ENCODE data around the gene UBC. TPM values are rescaled to one million over a fixed set of nuclear protein-coding genes. Genes with fewer than 3 reads are reported as not detected.

The UBC gene
- total and polyA plus RNA-seq, 9 of the 15 experiments (the other 6 are each of a cell fraction or from before 2014, with no cell fraction given) = 533 to 1,153 (median 813) TPM

DNA sequence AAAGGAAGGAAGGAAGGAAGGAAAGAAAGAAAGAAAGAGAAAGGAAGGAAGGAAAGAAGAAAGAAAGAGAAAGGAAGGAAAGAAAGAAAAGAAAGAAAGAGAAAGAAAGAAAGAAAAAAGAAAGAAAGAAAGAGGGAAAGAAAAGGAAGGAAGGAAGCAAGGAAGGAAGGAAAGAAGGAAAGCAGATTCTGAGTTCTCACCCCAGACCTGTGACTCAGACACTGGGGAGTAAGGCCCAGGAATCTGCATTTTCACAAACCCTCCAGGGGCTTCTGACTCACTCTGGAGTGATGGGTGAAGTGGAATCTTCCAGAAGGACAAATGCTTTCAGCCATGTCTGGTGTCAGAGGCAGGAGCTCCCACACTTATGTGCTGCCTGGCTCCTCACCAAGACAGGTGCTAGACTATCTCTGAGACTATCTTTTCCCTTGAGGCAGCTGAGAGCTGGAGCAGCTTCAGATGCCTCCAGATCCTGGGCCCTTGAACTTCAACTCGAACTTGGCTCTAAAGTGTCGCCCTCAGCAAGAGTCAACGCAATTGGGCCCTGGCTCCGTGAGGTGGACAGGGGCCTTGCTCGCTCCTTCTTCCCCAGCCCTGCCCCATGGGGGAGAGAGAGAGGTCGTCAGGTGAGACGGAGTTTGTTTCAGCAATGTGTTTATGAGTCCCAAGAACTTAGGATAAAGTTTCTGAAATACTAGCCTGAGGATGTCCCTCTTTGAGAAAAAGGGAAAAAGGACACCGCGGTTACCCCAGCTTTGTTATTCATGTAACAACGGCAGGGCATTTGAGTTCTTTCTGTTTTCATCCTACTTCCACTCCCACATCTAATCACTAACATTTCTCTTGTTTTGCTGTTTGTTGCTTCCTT lies 31.0 kb downstream of the UBC start (continued):
- TF ChIP-seq, protein P1, sequence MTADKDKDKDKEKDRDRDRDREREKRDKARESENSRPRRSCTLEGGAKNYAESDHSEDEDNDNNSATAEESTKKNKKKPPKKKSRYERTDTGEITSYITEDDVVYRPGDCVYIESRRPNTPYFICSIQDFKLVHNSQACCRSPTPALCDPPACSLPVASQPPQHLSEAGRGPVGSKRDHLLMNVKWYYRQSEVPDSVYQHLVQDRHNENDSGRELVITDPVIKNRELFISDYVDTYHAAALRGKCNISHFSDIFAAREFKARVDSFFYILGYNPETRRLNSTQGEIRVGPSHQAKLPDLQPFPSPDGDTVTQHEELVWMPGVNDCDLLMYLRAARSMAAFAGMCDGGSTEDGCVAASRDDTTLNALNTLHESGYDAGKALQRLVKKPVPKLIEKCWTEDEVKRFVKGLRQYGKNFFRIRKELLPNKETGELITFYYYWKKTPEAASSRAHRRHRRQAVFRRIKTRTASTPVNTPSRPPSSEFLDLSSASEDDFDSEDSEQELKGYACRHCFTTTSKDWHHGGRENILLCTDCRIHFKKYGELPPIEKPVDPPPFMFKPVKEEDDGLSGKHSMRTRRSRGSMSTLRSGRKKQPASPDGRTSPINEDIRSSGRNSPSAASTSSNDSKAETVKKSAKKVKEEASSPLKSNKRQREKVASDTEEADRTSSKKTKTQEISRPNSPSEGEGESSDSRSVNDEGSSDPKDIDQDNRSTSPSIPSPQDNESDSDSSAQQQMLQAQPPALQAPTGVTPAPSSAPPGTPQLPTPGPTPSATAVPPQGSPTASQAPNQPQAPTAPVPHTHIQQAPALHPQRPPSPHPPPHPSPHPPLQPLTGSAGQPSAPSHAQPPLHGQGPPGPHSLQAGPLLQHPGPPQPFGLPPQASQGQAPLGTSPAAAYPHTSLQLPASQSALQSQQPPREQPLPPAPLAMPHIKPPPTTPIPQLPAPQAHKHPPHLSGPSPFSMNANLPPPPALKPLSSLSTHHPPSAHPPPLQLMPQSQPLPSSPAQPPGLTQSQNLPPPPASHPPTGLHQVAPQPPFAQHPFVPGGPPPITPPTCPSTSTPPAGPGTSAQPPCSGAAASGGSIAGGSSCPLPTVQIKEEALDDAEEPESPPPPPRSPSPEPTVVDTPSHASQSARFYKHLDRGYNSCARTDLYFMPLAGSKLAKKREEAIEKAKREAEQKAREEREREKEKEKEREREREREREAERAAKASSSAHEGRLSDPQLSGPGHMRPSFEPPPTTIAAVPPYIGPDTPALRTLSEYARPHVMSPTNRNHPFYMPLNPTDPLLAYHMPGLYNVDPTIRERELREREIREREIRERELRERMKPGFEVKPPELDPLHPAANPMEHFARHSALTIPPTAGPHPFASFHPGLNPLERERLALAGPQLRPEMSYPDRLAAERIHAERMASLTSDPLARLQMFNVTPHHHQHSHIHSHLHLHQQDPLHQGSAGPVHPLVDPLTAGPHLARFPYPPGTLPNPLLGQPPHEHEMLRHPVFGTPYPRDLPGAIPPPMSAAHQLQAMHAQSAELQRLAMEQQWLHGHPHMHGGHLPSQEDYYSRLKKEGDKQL (CRISPR knock-in tag; IDR thresholded peaks at IDR 0.05; ENCODE audit: borderline replicate concordance) = no peak
- TF ChIP-seq HMG20A (CRISPR knock-in tag; conservative IDR thresholded peaks at IDR 0.05) (no peak), EGR1 (conservative IDR thresholded peaks at IDR 0.05) (0 out of 2 replicates have a peak, but pooled peaks have one; percentile 60), HDAC2 (IDR thresholded peaks at IDR 0.05) (0 out of 2 replicates have a peak, but pooled peaks have one; percentile 32), ZKSCAN8 (CRISPR knock-in tag; IDR thresholded peaks at IDR 0.05) (no peak), CC2D1A (IDR thresholded peaks at IDR 0.05) (0 out of 2 replicates have a peak, but pooled peaks have one; percentile 42), GTF2A2 (tag; IDR thresholded peaks at IDR 0.05) (no peak), PHB (CRISPR knock-in tag; IDR thresholded peaks at IDR 0.05) (no peak), FOXJ2 (tag; IDR thresholded peaks at IDR 0.05) (no peak)
- TF ChIP-seq, protein P2, sequence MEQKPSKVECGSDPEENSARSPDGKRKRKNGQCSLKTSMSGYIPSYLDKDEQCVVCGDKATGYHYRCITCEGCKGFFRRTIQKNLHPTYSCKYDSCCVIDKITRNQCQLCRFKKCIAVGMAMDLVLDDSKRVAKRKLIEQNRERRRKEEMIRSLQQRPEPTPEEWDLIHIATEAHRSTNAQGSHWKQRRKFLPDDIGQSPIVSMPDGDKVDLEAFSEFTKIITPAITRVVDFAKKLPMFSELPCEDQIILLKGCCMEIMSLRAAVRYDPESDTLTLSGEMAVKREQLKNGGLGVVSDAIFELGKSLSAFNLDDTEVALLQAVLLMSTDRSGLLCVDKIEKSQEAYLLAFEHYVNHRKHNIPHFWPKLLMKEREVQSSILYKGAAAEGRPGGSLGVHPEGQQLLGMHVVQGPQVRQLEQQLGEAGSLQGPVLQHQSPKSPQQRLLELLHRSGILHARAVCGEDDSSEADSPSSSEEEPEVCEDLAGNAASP (IDR thresholded peaks at IDR 0.05) = no peak
- TF ChIP-seq, protein P3, sequence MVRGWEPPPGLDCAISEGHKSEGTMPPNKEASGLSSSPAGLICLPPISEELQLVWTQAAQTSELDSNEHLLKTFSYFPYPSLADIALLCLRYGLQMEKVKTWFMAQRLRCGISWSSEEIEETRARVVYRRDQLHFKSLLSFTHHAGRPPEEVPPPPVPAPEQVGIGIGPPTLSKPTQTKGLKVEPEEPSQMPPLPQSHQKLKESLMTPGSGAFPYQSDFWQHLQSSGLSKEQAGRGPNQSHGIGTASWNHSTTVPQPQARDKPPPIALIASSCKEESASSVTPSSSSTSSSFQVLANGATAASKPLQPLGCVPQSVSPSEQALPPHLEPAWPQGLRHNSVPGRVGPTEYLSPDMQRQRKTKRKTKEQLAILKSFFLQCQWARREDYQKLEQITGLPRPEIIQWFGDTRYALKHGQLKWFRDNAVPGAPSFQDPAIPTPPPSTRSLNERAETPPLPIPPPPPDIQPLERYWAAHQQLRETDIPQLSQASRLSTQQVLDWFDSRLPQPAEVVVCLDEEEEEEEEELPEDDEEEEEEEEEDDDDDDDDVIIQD (CRISPR knock-in tag; IDR thresholded peaks at IDR 0.05) = no peak
- TF ChIP-seq, protein P4, sequence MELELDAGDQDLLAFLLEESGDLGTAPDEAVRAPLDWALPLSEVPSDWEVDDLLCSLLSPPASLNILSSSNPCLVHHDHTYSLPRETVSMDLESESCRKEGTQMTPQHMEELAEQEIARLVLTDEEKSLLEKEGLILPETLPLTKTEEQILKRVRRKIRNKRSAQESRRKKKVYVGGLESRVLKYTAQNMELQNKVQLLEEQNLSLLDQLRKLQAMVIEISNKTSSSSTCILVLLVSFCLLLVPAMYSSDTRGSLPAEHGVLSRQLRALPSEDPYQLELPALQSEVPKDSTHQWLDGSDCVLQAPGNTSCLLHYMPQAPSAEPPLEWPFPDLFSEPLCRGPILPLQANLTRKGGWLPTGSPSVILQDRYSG (tag; conservative IDR thresholded peaks at IDR 0.05; ENCODE audit: low read depth) = no peak

Data from K562 (cell line).